HepG2 (cell line): ENCODE data around the gene APRT. TPM values are rescaled to one million over a fixed set of nuclear protein-coding genes. Genes with fewer than 3 reads are reported as not detected.

Source experiments
- KIAA2018 ChIP-seq: sonication (generic); formaldehyde crosslinking; IDR thresholded peaks from 2 replicates; pipeline ENCODE4 v1.5.0; 2020; ENCODE audit warnings: mild to moderate bottlenecking, missing genetic modification reagents, borderline replicate concordance
- MED1 ChIP-seq: sonication (generic); formaldehyde crosslinking; IDR thresholded peaks from 2 replicates; pipeline ENCODE4 v1.4.0; 2020; ENCODE audit warnings: missing genetic modification reagents
- POLR2A ChIP-seq, 2 experiments: IDR thresholded peaks; 2 replicates each; pipeline ENCODE4 v1.6.1; 2011; ENCODE audit warnings: low read depth in 2 of 2, low read length in 2 of 2, mild to moderate bottlenecking in 1 of 2, moderate library complexity in 1 of 2; ENCODE audit not compliant: insufficient read depth in 1 of 2
- PRDM10 ChIP-seq: sonication (generic); formaldehyde crosslinking; IDR thresholded peaks from 2 replicates; pipeline ENCODE4 v1.4.0; 2020; ENCODE audit warnings: low read depth, missing genetic modification reagents
- SP1 ChIP-seq, 2 experiments: fragments of 450-650 bp in 1 of 2; sonication (generic) in 1 of 2; formaldehyde crosslinking in 1 of 2; IDR thresholded peaks; 2 replicates each; pipeline versions ENCODE4 v1.4.0 to v1.6.1; 2016 to 2020; ENCODE audit warnings: missing genetic modification reagents in 1 of 2
- YEATS4 ChIP-seq: sonication (generic); formaldehyde crosslinking; IDR thresholded peaks from 2 replicates; pipeline ENCODE4 v1.4.0; 2020; ENCODE audit warnings: missing genetic modification reagents, borderline replicate concordance
- ZBTB2 ChIP-seq: sonication (generic); formaldehyde crosslinking; IDR thresholded peaks from 2 replicates; pipeline ENCODE4 v1.8.0; 2022; ENCODE audit warnings: low read depth, missing genetic modification reagents
- ZBTB26 ChIP-seq: IDR thresholded peaks from 2 replicates; pipeline ENCODE4 v1.6.1; 2016; ENCODE audit warnings: missing compliant biosample characterization, missing genetic modification reagents, borderline replicate concordance
- ZSCAN21 ChIP-seq: sonication (generic); formaldehyde crosslinking; IDR thresholded peaks from 2 replicates; pipeline ENCODE4 v1.8.0; 2022; ENCODE audit warnings: mild to moderate bottlenecking, missing genetic modification reagents, moderate library complexity, borderline replicate concordance
- ZSCAN5A ChIP-seq: sonication (generic); formaldehyde crosslinking; IDR thresholded peaks from 2 replicates; pipeline ENCODE4 v1.8.0; 2022; ENCODE audit warnings: mild to moderate bottlenecking, missing genetic modification reagents, borderline replicate concordance
- polyA plus RNA-seq, 8 experiments: library from polyadenylated mRNA; depleted of rRNA in 3 of 8; stranded (reverse) in 7 of 8; unstranded in 1 of 8; fragments of >200 nt; fragmentation: Illumina TruSeq in 4 of 8; extraction: Trizol in 4 of 8; gene quantifications; 2 replicates each; pipeline versions ENCODE4 v1.2.1 to v1.2.3, GENCODE V29; 2011 to 2016; ENCODE audit warnings: low read depth in 4 of 8, missing spikeins in 1 of 8, mixed read lengths in 1 of 8; ENCODE audit not compliant: insufficient read depth in 1 of 8
- total RNA-seq, 5 experiments: library from RNA; depleted of rRNA; stranded (reverse); fragments of >200 nt; fragmentation: Illumina TruSeq; extraction: Trizol; gene quantifications; 2 replicates each; pipeline ENCODE4 v1.2.3, GENCODE V29; 2016; ENCODE audit warnings: low read depth in 1 of 5

APRT gene
- total and polyA plus RNA-seq, 2 of the 13 experiments (the other 11 are each of a cell fraction or from before 2014, with no cell fraction given) = 155 to 242 TPM

- TF ChIP-seq KIAA2018 = no peak
- peak; percentile 60 for TF ChIP-seq ZBTB26 (CRISPR knock-in tag)
- TF ChIP-seq ZSCAN5A (CRISPR knock-in tag) = no peak
- peak; percentile 43; the same call in 1 of the 2 replicates for TF ChIP-seq PRDM10 (CRISPR knock-in tag)
- peak; percentile 11; the same call in 1 of the 2 replicates for TF ChIP-seq MED1
- peak; percentile 50 for TF ChIP-seq YEATS4 (CRISPR knock-in tag)
- no peak for TF ChIP-seq SP1 (IDR thresholded peaks at IDR 0.05)
- peak; percentile 44; the same call in 1 of the 2 replicates for TF ChIP-seq SP1 (CRISPR knock-in tag; IDR thresholded peaks at IDR 0.05)
- TF ChIP-seq POLR2A (IDR thresholded peaks at IDR 0.05; ENCODE audit: insufficient read depth in 1 of 2, low read depth in 2 of 2, low read length in 2 of 2) = peak in 1 of 2 experiments; percentile 52; a peak in 2 of 4 replicates
- TF ChIP-seq ZSCAN21 = no peak
- peak; percentile 57; the same call in 1 of the 2 replicates for TF ChIP-seq ZBTB2 (CRISPR knock-in tag)
These were observed 27.5 kb downstream of the APRT start (continued) for GRCh38 chr16:88784074-88784855.
